ENCODE results near the gene CBL.
A peak's percentile ranks its signal among the peaks of the same experiment; 100 is the strongest.

CBL gene

GRCh38 chr11:119307974-119308373, 101.8 kb downstream of the CBL start:
- H3K4me3 ChIP-seq (ENCODE audit: low read depth, low read length): no peak overlapping the region
- DNase-seq (ENCODE audit: low read depth): no peak
- TF ChIP-seq CTCF (conservative IDR thresholded peaks at IDR 0.05; ENCODE audit: low read depth, low read length): no peak

- DNase-seq (ENCODE audit: low read depth): no peak
- TF ChIP-seq CTCF (conservative IDR thresholded peaks at IDR 0.05; ENCODE audit: low read depth, low read length): no peak
- no peak overlapping the region for H3K4me3 ChIP-seq (ENCODE audit: low read depth, low read length)
These were observed 103.3 kb downstream of the CBL start for GRCh38 chr11:119309411-119309810.

- TF ChIP-seq CTCF (conservative IDR thresholded peaks at IDR 0.05; ENCODE audit: low read depth, low read length): no peak
- no peak overlapping the region for H3K4me3 ChIP-seq (ENCODE audit: low read depth, low read length)
- DNase-seq (ENCODE audit: low read depth): no peak
These were observed 104.0 kb downstream of the CBL start for GRCh38 chr11:119309953-119310681.

GRCh38 chr11:119310682-119311052, 104.5 kb downstream of the CBL start:
- DNase-seq (ENCODE audit: low read depth): no peak
- H3K4me3 ChIP-seq (ENCODE audit: low read depth, low read length): no peak overlapping the region
- no peak for TF ChIP-seq CTCF (conservative IDR thresholded peaks at IDR 0.05; ENCODE audit: low read depth, low read length)

GRCh38 chr11:119314726-119315125, 108.6 kb downstream of the CBL start:
- TF ChIP-seq CTCF (conservative IDR thresholded peaks at IDR 0.05; ENCODE audit: low read depth, low read length): no peak
- H3K4me3 ChIP-seq (ENCODE audit: low read depth, low read length): no peak overlapping the region
- DNase-seq (ENCODE audit: low read depth): no peak

- TF ChIP-seq CTCF (conservative IDR thresholded peaks at IDR 0.05; ENCODE audit: low read depth, low read length): no peak
- peak overlapping the region; percentile 59 for H3K4me3 ChIP-seq (ENCODE audit: low read depth, low read length)
- DNase-seq (ENCODE audit: low read depth): no peak
These were observed 109.2 kb downstream of the CBL start for GRCh38 chr11:119315131-119316015.
